Sigmoid colon (tissue), 4 donors: ENCODE data around the gene UNKL.

Experiments used
- CTCF ChIP-seq, 4 experiments: fragments of 450-650 bp in 3 of 4; fragments of 200-600 bp in 1 of 4; IDR thresholded peaks; one replicate each; pipeline ENCODE4 v1.5.1; 2016 to 2019; ENCODE audit warnings: antibody characterized with exemption in 4 of 4, mild to moderate bottlenecking in 3 of 4, moderate library complexity in 2 of 4
- EP300 ChIP-seq, 4 donors: sonication (generic); formaldehyde crosslinking; IDR thresholded peaks; one replicate each; pipeline ENCODE4 v1.6.1; 2017; ENCODE audit warnings: antibody characterized with exemption in 4 of 4
- POLR2A ChIP-seq, 2 donors: fragments of 450-650 bp; IDR thresholded peaks; one replicate each; pipeline ENCODE4 v1.6.1; 2016; ENCODE audit warnings: antibody characterized with exemption in 2 of 2, mild to moderate bottlenecking in 2 of 2, moderate library complexity in 2 of 2
- POLR2AphosphoS5 ChIP-seq, 4 donors: sonication (generic); formaldehyde crosslinking; IDR thresholded peaks; one replicate each; pipeline ENCODE4 v1.6.1; 2017; ENCODE audit warnings: antibody characterized with exemption in 4 of 4

GRCh38 chr16:1366712-1367299, 47.7 kb downstream of the UNKL start:
- TF ChIP-seq POLR2A (IDR thresholded peaks at IDR 0.05) (no peak), CTCF (IDR thresholded peaks at IDR 0.05) (no peak), POLR2AphosphoS5 (IDR thresholded peaks at IDR 0.05) (no peak), EP300 (IDR thresholded peaks at IDR 0.05) (no peak)
